Liver (tissue), 2 donors: ENCODE measurements around the gene ZNF629.

Experiments
- REST ChIP-seq: IDR thresholded peaks from 2 replicates; pipeline ENCODE4 v1.6.1; 2016; ENCODE audit warnings: antibody characterized with exemption, mild to moderate bottlenecking
- TF ChIP-seq, protein P1 (sequence below): fragments of 150-350 bp; IDR thresholded peaks from 2 replicates; pipeline ENCODE4 v1.5.1; 2017; ENCODE audit warnings: improper control_type of control experiment, low read depth, low read length; ENCODE audit not compliant: missing input control
- donor health status: healthy.

DNA sequence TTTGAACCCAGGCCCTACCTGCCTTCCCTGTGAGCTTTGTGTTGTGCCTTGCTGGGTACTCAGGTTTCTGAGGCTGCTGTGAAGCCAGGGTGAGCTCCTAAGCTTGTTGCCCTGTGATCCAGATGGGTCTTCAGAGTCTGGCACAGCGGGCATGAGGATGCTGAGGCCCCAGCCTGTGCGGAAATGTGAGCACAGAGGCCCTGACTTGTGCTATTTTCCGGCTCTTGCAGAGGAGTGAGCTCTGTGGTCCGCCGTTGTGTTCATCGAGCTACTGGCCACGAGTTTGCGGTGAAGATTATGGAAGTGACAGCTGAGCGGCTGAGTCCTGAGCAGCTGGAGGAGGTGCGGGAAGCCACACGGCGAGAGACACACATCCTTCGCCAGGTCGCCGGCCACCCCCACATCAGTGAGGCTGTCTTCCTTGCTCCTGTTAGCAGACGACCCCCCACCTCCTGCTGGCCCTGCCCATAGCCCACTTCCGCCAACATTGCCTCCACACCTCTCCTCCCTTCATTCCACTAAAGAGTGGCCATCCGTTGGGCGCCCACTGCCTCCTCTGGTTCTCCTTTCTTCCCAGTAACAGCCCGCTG lies 36.0 kb downstream of the ZNF629 start:
- TF ChIP-seq, protein P1, sequence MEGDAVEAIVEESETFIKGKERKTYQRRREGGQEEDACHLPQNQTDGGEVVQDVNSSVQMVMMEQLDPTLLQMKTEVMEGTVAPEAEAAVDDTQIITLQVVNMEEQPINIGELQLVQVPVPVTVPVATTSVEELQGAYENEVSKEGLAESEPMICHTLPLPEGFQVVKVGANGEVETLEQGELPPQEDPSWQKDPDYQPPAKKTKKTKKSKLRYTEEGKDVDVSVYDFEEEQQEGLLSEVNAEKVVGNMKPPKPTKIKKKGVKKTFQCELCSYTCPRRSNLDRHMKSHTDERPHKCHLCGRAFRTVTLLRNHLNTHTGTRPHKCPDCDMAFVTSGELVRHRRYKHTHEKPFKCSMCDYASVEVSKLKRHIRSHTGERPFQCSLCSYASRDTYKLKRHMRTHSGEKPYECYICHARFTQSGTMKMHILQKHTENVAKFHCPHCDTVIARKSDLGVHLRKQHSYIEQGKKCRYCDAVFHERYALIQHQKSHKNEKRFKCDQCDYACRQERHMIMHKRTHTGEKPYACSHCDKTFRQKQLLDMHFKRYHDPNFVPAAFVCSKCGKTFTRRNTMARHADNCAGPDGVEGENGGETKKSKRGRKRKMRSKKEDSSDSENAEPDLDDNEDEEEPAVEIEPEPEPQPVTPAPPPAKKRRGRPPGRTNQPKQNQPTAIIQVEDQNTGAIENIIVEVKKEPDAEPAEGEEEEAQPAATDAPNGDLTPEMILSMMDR = no peak
- TF ChIP-seq REST = no peak
